Measurements from ENCODE around the gene SLCO2A1. TPM values are rescaled to one million over a fixed set of nuclear protein-coding genes. Genes with fewer than 3 reads are reported as not detected.

SLCO2A1 gene
- total RNA-seq, 4 donors from 2014 or later, result 5.4 to 24.9 (median 9.2) TPM

- TF ChIP-seq POLR2A (IDR thresholded peaks at IDR 0.05) (no peak), CTCF (IDR thresholded peaks at IDR 0.05) (no peak)
- no peak overlapping the region for H3K4me3 ChIP-seq (ENCODE audit: low read depth, poor library complexity, severe bottlenecking)
- 85 to 90% methylated on average over 8 of the region's 8 CpGs for WGBS, 2 donors
- intact Hi-C loops (cut with DNase I; ENCODE audit: low total_unique reads), result no loop called here
- peak in 1 of 2 donors; percentile 57 for DNase-seq (ENCODE audit: low spot score in 2 of 2)
These were observed 35.4 kb downstream of the SLCO2A1 start for GRCh38 chr3:133994166-133994890.

GRCh38 chr3:133992951-133993620, 36.6 kb downstream of the SLCO2A1 start:
- TF ChIP-seq POLR2A (IDR thresholded peaks at IDR 0.05), result no peak
- no peak for TF ChIP-seq CTCF (IDR thresholded peaks at IDR 0.05)
- DNase-seq (ENCODE audit: low spot score in 2 of 2), result peak in 1 of 2 donors; percentile 74
- no peak overlapping the region for H3K4me3 ChIP-seq (ENCODE audit: low read depth, poor library complexity, severe bottlenecking)
- 79 to 84% methylated on average over 8 to 10 of the region's 10 CpGs for WGBS, 2 donors
- intact Hi-C loops (cut with DNase I; ENCODE audit: low total_unique reads), result no loop called here

GRCh38 chr3:133992381-133992780, 37.3 kb downstream of the SLCO2A1 start:
- intact Hi-C loops (cut with DNase I; ENCODE audit: low total_unique reads), result no loop called here
- DNase-seq (ENCODE audit: low spot score in 2 of 2), result peak in 1 of 2 donors; percentile 84
- H3K4me3 ChIP-seq (ENCODE audit: low read depth, poor library complexity, severe bottlenecking), result no peak overlapping the region
- TF ChIP-seq POLR2A (IDR thresholded peaks at IDR 0.05) (no peak), CTCF (IDR thresholded peaks at IDR 0.05) (no peak)
- WGBS, 2 donors, result 40 to 55% methylated on average over 3 of the region's 3 CpGs

- intact Hi-C loops (cut with DNase I; ENCODE audit: low total_unique reads), result no loop called here
- TF ChIP-seq CTCF (IDR thresholded peaks at IDR 0.05) (no peak), POLR2A (IDR thresholded peaks at IDR 0.05) (no peak)
- H3K4me3 ChIP-seq (ENCODE audit: low read depth, poor library complexity, severe bottlenecking), result no peak overlapping the region
- peak in 1 of 2 donors; percentile 73 for DNase-seq (ENCODE audit: low spot score in 2 of 2)
- 74 to 86% methylated on average over 2 of the region's 2 CpGs for WGBS, 2 donors
These were observed 38.1 kb downstream of the SLCO2A1 start for GRCh38 chr3:133991637-133992036.

GRCh38 chr3:133991209-133991608, 38.5 kb downstream of the SLCO2A1 start:
- DNase-seq (ENCODE audit: low spot score in 2 of 2), result peak in 1 of 2 donors; percentile 80
- TF ChIP-seq CTCF (IDR thresholded peaks at IDR 0.05) (no peak), POLR2A (IDR thresholded peaks at IDR 0.05) (no peak)
- intact Hi-C loops (cut with DNase I; ENCODE audit: low total_unique reads), result no loop called here
- 32 to 33% methylated on average over 3 of the region's 3 CpGs for WGBS, 2 donors
- no peak overlapping the region for H3K4me3 ChIP-seq (ENCODE audit: low read depth, poor library complexity, severe bottlenecking)

Data from lower leg skin (tissue), 4 donors.